ENCODE measurements around the gene ACRBP. TPM values are rescaled to one million over a fixed set of nuclear protein-coding genes. Genes with fewer than 3 reads are reported as not detected.
A peak's percentile ranks its signal among the peaks of the same experiment; 100 is the strongest.
"Not testable (repeated sequence)": the region's sequence is repeated elsewhere in the genome, so short reads cannot be mapped to it uniquely, and the experiment has no call there.

ACRBP gene
- total RNA-seq, 1 donor from 2014 or later: 0.37 TPM

- no peak for DNase-seq (ENCODE audit: low spot score)
- peaks cover 41% of the 10 kb centered on the region for H3K4me1 Mint-ChIP-seq (ENCODE audit: low read depth)
- H3K36me3 Mint-ChIP-seq (ENCODE audit: low read depth): peaks cover 22% of the 10 kb centered on the region
- peak overlapping the region; percentile 84 for H3K27ac Mint-ChIP-seq (ENCODE audit: unreplicated experiment)
- H3K27me3 Mint-ChIP-seq (ENCODE audit: low read depth): no peaks in the 10 kb centered on the region
- TF ChIP-seq CTCF (IDR thresholded peaks at IDR 0.05): no peak
- H3K9me3 Mint-ChIP-seq (ENCODE audit: low read depth): no peaks in the 10 kb centered on the region
- H3K4me3 Mint-ChIP-seq (ENCODE audit: unreplicated experiment): peak overlapping the region; percentile 89
Measured at GRCh38 chr12:6604259-6605029, 42.8 kb downstream of the ACRBP start.

GRCh38 chr12:6603095-6603567, 44.1 kb downstream of the ACRBP start:
- Mint-ChIP-seq H3K27ac (ENCODE audit: unreplicated experiment) (peak overlapping the region; percentile 88), H3K4me3 (ENCODE audit: unreplicated experiment) (peak overlapping the region; percentile 89), H3K4me1 (ENCODE audit: low read depth) (peaks cover 41% of the 10 kb centered on the region), H3K27me3 (ENCODE audit: low read depth) (no peaks in the 10 kb centered on the region), H3K36me3 (ENCODE audit: low read depth) (peaks cover 26% of the 10 kb centered on the region), H3K9me3 (ENCODE audit: low read depth) (no peaks in the 10 kb centered on the region)
- TF ChIP-seq CTCF (IDR thresholded peaks at IDR 0.05): no peak
- DNase-seq (ENCODE audit: low spot score): no peak

GRCh38 chr12:6602526-6602925, 44.7 kb downstream of the ACRBP start:
- Mint-ChIP-seq H3K27me3 (ENCODE audit: low read depth) (no peaks in the 10 kb centered on the region), H3K36me3 (ENCODE audit: low read depth) (peaks cover 32% of the 10 kb centered on the region), H3K9me3 (ENCODE audit: low read depth) (no peaks in the 10 kb centered on the region), H3K27ac (ENCODE audit: unreplicated experiment) (peak overlapping the region; percentile 88), H3K4me1 (ENCODE audit: low read depth) (peaks cover 41% of the 10 kb centered on the region), H3K4me3 (ENCODE audit: unreplicated experiment) (peak overlapping the region; percentile 89)
- no peak for DNase-seq (ENCODE audit: low spot score)
- TF ChIP-seq CTCF (IDR thresholded peaks at IDR 0.05): no peak

- not testable (repeated sequence) for DNase-seq (ENCODE audit: low spot score); H3K4me3 Mint-ChIP-seq (ENCODE audit: unreplicated experiment)
Measured at GRCh38 chr12:6595673-6596072, 51.6 kb downstream of the ACRBP start.

GRCh38 chr12:6592087-6592486, 55.1 kb downstream of the ACRBP start:
- Mint-ChIP-seq H3K9me3 (ENCODE audit: low read depth) (no peaks in the 10 kb centered on the region), H3K27ac (ENCODE audit: unreplicated experiment) (no peak overlapping the region), H3K36me3 (ENCODE audit: low read depth) (peaks cover 63% of the 10 kb centered on the region), H3K4me3 (ENCODE audit: unreplicated experiment) (no peak overlapping the region), H3K27me3 (ENCODE audit: low read depth) (no peaks in the 10 kb centered on the region), H3K4me1 (ENCODE audit: low read depth) (no peaks in the 10 kb centered on the region)
- DNase-seq (ENCODE audit: low spot score): no peak
- TF ChIP-seq CTCF (IDR thresholded peaks at IDR 0.05): no peak

More at GRCh38 chr12:6595673-6596072, 51.6 kb downstream of the ACRBP start:
- not testable (repeated sequence) for H3K27me3 Mint-ChIP-seq (ENCODE audit: low read depth); H3K4me1 Mint-ChIP-seq (ENCODE audit: low read depth); H3K9me3 Mint-ChIP-seq (ENCODE audit: low read depth); H3K27ac Mint-ChIP-seq (ENCODE audit: unreplicated experiment)
- peaks cover 64% of the 10 kb centered on the region for H3K36me3 Mint-ChIP-seq (ENCODE audit: low read depth)

Other genes with a start within 250 kb of the ACRBP start
- not detected in 3 replicates for gene CD27, start 202.5 kb downstream of the ACRBP start, total RNA-seq
- 4.6 to 12.3 TPM (median 5.2 TPM) in 3 replicates for gene TAPBPL, start 195.4 kb downstream of the ACRBP start, total RNA-seq
- gene VAMP1, start 176.8 kb downstream of the ACRBP start, total RNA-seq: 5.3 to 6.1 TPM (median 5.3 TPM) in 3 replicates
- 169 to 201 TPM (median 170 TPM) in 3 replicates for gene MRPL51, start 154.2 kb downstream of the ACRBP start, total RNA-seq
- gene NCAPD2, start 153.3 kb downstream of the ACRBP start, total RNA-seq: 23.0 to 27.7 TPM (median 25.0 TPM) in 3 replicates
- gene GAPDH, start 112.9 kb downstream of the ACRBP start, total RNA-seq: 2,133 to 3,148 TPM (median 3,067 TPM) in 3 replicates
- 29.0 to 29.5 TPM (median 29.2 TPM) in 3 replicates for gene IFFO1, start 91.4 kb downstream of the ACRBP start, total RNA-seq
- 27.1 to 39.3 TPM (median 32.5 TPM) in 3 replicates for gene NOP2, start 79.1 kb downstream of the ACRBP start, total RNA-seq
- gene CHD4, start 40.1 kb downstream of the ACRBP start, total RNA-seq: 227 to 242 TPM (median 231 TPM) in 3 replicates
- gene LPAR5, start 11.5 kb downstream of the ACRBP start, total RNA-seq: 0.41 to 0.57 TPM (median 0.48 TPM) in 3 replicates
- 32.9 to 38.5 TPM (median 37.5 TPM) in 3 replicates for gene ING4, start 15.7 kb upstream of the ACRBP start, total RNA-seq
- gene ZNF384, start 41.9 kb upstream of the ACRBP start, total RNA-seq: 50.7 to 56.2 TPM (median 55.1 TPM) in 3 replicates
- gene PIANP, start 53.4 kb upstream of the ACRBP start, total RNA-seq: 3.2 to 9.3 TPM (median 4.4 TPM) in 3 replicates
- 57.0 to 74.4 TPM (median 59.3 TPM) in 3 replicates for gene COPS7A, start 76.6 kb upstream of the ACRBP start, total RNA-seq
- 161 to 172 TPM (median 163 TPM) in 3 replicates for gene MLF2, start 105.7 kb upstream of the ACRBP start, total RNA-seq
- 413 to 493 TPM (median 463 TPM) in 3 replicates for gene PTMS, start 118.9 kb upstream of the ACRBP start, total RNA-seq
- 0.56 to 1.7 TPM (median 1.0 TPM) in 3 replicates for gene LAG3, start 125.1 kb upstream of the ACRBP start, total RNA-seq
- 0.70 to 1.2 TPM (median 0.72 TPM) in 3 replicates for gene CD4, start 142.1 kb upstream of the ACRBP start, total RNA-seq
- gene GPR162, start 174.4 kb upstream of the ACRBP start, total RNA-seq: 3.2 to 4.6 TPM (median 4.2 TPM) in 3 replicates
- 109 to 116 TPM (median 114 TPM) in 3 replicates for gene P3H3, start 181.0 kb upstream of the ACRBP start, total RNA-seq
- gene GNB3, start 193.5 kb upstream of the ACRBP start, total RNA-seq: 10.2 to 11.5 TPM (median 10.9 TPM) in 3 replicates
- gene CDCA3, start 203.9 kb upstream of the ACRBP start, total RNA-seq: 4.1 to 7.5 TPM (median 5.6 TPM) in 3 replicates
- 103 to 147 TPM (median 106 TPM) in 3 replicates for gene USP5, start 204.7 kb upstream of the ACRBP start, total RNA-seq
- gene TPI1, start 220.1 kb upstream of the ACRBP start, total RNA-seq: 430 to 562 TPM (median 551 TPM) in 3 replicates
- gene SPSB2, start 225.9 kb upstream of the ACRBP start, total RNA-seq: 7.6 to 11.8 TPM (median 7.9 TPM) in 3 replicates

All from chondrocyte (in vitro differentiated cells).